Stimulated activated memory B cell treated with anti-CD40 and anti-IgM and Interleukin-4, amounts not matched to agents 10 μg/mL and 1 μg/mL and 100 μg/mL, for 72 hours (primary cell): ENCODE measurements around the gene ANXA3.
"Not testable (repeated sequence)": the region's sequence is repeated elsewhere in the genome, so short reads cannot be mapped to it uniquely, and the experiment has no call there.

Source experiments
- ATAC-seq: fragments of 150-1000 bp; cut with Tn5 transposase; 2 replicates; pipeline ENCODE4 v1.10.0; 2021
- H3K27ac Mint-ChIP-seq: one replicate; pipeline ENCODE4 v1.8.0; 2022; ENCODE audit warnings: mild to moderate bottlenecking, mixed read lengths
- H3K27me3 Mint-ChIP-seq: one replicate; pipeline ENCODE4 v1.8.0; 2022; ENCODE audit warnings: mixed read lengths
- H3K36me3 Mint-ChIP-seq: one replicate; pipeline ENCODE4 v1.8.0; 2022; ENCODE audit warnings: mixed read lengths
- H3K4me1 Mint-ChIP-seq: one replicate; pipeline ENCODE4 v1.8.0; 2022; ENCODE audit warnings: mixed read lengths
- H3K4me3 Mint-ChIP-seq: one replicate; pipeline ENCODE4 v1.8.0; 2022; ENCODE audit warnings: mild to moderate bottlenecking, moderate library complexity, mixed read lengths
- H3K9me3 Mint-ChIP-seq: one replicate; pipeline ENCODE4 v1.8.0; 2022; ENCODE audit warnings: mixed read lengths

ANXA3 gene, protein sequence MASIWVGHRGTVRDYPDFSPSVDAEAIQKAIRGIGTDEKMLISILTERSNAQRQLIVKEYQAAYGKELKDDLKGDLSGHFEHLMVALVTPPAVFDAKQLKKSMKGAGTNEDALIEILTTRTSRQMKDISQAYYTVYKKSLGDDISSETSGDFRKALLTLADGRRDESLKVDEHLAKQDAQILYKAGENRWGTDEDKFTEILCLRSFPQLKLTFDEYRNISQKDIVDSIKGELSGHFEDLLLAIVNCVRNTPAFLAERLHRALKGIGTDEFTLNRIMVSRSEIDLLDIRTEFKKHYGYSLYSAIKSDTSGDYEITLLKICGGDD

DNA sequence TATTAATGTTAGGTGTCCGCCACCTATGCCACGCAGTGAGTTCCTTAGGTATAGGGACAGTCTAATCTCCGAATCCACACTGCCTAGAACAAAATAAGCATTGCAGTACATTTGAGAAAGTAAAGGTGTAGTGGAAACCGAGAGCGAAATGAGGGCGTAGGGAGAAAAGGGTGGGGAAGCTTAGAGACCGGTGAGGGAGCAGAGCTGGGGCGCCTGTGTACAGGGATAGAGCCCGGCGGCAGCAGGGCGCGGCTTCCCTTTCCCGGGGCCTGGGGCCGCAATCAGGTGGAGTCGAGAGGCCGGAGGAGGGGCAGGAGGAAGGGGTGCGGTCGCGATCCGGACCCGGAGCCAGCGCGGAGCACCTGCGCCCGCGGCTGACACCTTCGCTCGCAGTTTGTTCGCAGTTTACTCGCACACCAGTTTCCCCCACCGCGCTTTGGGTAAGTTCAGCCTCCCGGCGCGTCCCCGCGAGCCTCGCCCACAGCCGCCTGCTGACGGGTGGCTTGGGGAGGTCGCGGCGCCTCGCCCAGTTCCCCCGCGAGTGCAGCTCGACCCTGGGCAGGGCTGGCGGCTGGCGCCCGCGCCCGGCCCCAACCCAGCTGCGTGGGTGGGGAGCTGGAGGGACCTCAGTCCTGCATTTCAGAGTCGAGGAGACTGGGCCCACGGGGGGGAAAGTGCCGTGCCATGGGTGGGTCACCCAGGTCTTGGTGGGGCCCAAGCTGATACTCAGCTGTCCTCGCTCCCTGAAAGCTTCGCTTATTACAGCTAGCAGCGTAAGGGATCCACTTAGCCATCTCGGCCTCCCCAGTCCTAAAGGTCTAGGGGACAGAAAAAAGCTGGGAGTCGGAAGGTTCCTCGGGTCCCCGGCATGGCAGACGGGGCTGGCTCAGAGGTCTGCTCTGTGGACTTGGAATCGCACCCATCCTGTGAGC is at the start of gene ANXA3:
Gene ANXA3, plus strand, starts transcription at position 351 of the 932 bp plus-strand sequence. CDS start 2,704 bp downstream, outside the sequence.
- peak within 1 kb of the TSS; percentile 59 for H3K27ac Mint-ChIP-seq
- peaks cover 35% of the 10 kb centered on the region for H3K27me3 Mint-ChIP-seq
- peak; percentile 51 for ATAC-seq
- H3K9me3 Mint-ChIP-seq = no peaks in the 10 kb centered on the region
- peak within 1 kb of the TSS; percentile 86 for H3K4me3 Mint-ChIP-seq
- H3K4me1 Mint-ChIP-seq = peaks cover 16% of the 10 kb centered on the region
- no peaks in the 10 kb centered on the region for H3K36me3 Mint-ChIP-seq

DNA sequence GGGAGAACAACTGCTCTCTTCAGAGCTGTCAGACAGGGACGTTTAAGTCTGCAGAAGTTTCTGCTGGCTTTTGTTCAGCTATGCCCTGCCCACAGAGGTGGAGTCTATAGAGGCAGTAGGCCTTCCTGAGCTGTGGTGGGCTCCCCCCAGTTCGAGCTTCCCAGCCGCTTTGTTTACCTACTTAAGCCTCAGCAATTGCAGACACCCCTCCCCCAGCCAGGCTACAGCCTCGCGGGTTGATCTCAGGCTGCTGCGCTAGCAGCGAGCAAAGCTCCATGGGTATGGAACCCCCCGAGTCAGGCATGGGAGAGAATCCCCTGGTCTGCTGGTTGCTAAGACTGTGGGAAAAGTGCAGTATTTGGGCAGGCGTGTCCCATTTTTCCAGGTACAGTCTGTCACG is 45.3 kb upstream of the ANXA3 start:
- not testable (repeated sequence) for ATAC-seq, H3K9me3 Mint-ChIP-seq, H3K36me3 Mint-ChIP-seq, H3K4me3 Mint-ChIP-seq, H3K27me3 Mint-ChIP-seq, H3K27ac Mint-ChIP-seq, H3K4me1 Mint-ChIP-seq

DNA sequence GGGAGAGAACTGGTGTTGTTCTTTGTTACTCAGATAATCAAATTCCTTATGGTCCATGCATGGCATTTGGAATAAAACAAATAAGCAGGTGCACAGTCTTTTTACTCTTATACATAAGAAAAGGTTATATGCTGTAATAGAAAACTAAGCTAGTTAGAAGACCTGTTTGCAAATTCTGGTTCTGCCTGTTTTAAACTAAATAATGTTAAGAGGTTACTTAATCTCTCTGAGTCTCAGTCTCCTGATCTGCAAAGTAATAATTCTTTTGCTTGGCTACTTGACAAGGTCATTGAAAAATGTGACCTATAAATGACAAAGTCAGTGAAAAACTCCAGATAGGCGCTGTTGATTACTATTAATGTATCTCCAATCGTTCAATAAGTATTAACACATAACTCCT is 42.5 kb upstream of the ANXA3 start:
- Mint-ChIP-seq H3K4me3 (no peak overlapping the region), H3K27me3 (peaks cover 10% of the 10 kb centered on the region), H3K9me3 (peaks cover 2% of the 10 kb centered on the region), H3K27ac (no peak overlapping the region), H3K4me1 (no peaks in the 10 kb centered on the region), H3K36me3 (no peaks in the 10 kb centered on the region)
- ATAC-seq = no peak

DNA sequence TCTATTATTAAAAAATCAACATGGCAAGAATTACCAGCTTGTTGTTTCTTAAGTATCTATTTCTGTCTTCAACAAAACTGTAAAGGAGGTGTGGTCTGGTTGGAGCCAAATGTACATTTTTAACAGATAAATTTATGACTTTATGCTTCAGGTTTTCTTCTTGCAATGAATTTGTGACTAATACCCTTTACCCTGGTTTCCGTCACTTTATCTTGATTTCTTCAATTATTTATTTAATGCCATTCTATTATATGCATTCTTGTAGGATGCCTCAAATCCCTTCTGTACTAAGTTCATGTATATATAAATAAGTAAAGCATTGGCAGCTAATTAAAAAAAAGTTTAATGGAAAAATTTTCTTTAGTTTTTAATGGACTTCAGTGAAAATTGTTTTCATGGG is 41.5 kb upstream of the ANXA3 start:
- H3K9me3 Mint-ChIP-seq = peaks cover 2% of the 10 kb centered on the region
- H3K4me1 Mint-ChIP-seq = no peaks in the 10 kb centered on the region
- no peak overlapping the region for H3K4me3 Mint-ChIP-seq
- H3K27ac Mint-ChIP-seq = no peak overlapping the region
- ATAC-seq = no peak
- H3K27me3 Mint-ChIP-seq = peaks cover 8% of the 10 kb centered on the region
- H3K36me3 Mint-ChIP-seq = no peaks in the 10 kb centered on the region

DNA sequence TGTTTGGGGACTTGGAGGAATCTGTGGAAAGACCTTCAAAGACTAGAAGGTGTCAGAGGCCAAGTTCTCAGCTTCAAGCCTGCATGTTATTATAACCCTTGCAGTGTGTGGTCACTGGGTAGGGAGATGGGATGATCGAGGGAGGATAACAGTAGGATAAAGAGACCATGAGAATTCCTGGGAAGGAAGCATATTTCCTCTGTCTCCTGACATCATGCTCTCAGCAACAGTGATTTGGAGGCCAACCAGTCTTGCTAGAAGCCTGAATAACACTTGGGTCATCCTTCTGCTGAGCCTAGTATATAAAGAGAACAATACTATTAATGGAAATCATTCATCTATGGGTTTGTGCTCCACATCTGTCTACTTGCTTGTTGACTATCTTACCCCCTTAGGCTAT is 40.9 kb upstream of the ANXA3 start:
- H3K4me3 Mint-ChIP-seq = no peak overlapping the region
- no peak for ATAC-seq
- H3K27me3 Mint-ChIP-seq = peaks cover 2% of the 10 kb centered on the region
- H3K9me3 Mint-ChIP-seq = no peaks in the 10 kb centered on the region
- H3K36me3 Mint-ChIP-seq = no peaks in the 10 kb centered on the region
- H3K27ac Mint-ChIP-seq = no peak overlapping the region
- H3K4me1 Mint-ChIP-seq = no peaks in the 10 kb centered on the region

DNA sequence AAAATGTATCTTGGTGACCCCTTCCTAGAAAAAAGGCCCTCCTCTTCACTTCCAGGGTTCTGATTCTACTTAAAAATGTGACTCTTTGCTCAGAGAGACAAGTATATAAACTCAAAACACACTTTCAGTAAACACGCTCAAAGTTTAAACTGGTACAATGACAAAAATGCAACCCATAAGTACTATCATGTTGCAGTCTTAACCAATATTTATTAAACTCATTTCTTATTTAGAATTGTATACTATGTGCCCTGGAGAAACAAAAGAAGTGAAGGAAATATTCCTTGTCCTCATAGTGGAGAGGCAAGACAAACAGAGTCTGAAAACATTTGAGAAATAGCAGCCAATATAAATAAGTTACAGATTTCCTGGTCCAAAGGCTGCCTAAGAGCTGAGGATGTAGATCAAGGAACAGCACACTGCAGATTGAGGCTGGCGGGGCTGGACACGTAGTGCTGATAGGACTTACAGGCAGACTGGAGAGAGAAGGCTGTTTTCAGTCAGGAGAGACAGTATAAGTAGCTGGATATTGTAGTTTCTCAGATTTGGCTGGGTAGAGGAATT is 39.1 kb upstream of the ANXA3 start:
- H3K4me3 Mint-ChIP-seq = no peak overlapping the region
- no peak for ATAC-seq
- H3K4me1 Mint-ChIP-seq = no peaks in the 10 kb centered on the region
- H3K9me3 Mint-ChIP-seq = peaks cover 8% of the 10 kb centered on the region
- no peak overlapping the region for H3K27ac Mint-ChIP-seq
- no peaks in the 10 kb centered on the region for H3K27me3 Mint-ChIP-seq
- H3K36me3 Mint-ChIP-seq = no peaks in the 10 kb centered on the region

DNA sequence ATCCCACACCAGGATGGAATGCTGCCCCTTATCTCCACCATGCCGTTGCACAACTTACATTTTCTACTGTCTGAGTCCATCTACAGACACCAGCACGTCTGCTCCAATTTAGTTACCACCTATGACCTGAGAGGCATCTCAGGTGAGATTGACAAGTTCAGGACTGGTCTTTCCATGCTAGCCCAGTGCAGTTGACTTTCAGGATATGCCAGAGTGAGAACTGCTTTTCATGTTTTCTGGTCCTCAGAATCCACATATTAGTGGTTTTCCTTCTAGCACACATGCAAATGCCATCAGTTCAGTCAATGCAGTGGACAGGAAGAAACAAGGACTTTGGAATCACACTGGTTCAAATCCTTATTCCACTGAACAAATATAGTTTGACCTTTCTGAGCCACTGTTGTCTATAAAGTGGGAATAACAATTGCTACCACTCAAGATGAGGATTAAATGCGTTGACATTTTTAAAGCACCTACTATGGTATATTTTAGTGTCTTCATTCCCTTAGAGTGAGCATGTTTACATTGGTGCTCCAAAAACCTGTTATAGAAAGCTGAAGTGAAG is 38.1 kb upstream of the ANXA3 start:
- Mint-ChIP-seq H3K27ac (no peak overlapping the region), H3K9me3 (peaks cover 8% of the 10 kb centered on the region), H3K36me3 (no peaks in the 10 kb centered on the region), H3K4me3 (no peak overlapping the region), H3K4me1 (no peaks in the 10 kb centered on the region), H3K27me3 (no peaks in the 10 kb centered on the region)
- no peak for ATAC-seq

DNA sequence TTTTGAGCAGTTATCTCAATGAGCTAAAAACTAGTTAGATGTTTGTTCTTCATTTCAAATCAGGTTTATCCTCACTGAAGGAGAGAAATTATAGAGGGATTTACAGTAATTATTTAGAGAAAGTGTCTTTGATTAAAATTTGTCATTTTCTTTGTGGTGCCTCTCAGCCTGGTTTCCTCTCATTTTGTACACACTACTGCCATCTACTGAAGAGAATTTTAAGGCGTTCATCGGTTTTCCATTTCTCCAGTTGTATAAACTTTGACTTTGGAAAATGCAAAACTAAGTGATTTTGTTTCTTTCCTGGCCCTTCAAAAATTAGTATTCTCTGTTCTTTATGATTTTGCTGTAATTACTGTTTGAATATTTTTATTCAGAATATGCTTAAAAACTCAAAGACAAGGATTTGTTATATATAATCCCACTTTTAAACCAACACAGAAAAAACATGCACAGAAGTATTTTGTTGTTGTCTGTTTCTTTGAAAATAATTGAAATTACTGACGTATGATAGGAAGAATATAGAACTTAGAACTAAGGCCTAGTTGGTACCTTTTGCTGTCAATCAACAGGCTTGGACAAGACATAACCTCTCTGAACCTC is 34.4 kb upstream of the ANXA3 start:
- H3K9me3 Mint-ChIP-seq = peaks cover 8% of the 10 kb centered on the region
- no peaks in the 10 kb centered on the region for H3K4me1 Mint-ChIP-seq
- peaks cover 9% of the 10 kb centered on the region for H3K27me3 Mint-ChIP-seq
- no peak overlapping the region for H3K4me3 Mint-ChIP-seq
- no peaks in the 10 kb centered on the region for H3K36me3 Mint-ChIP-seq
- no peak for ATAC-seq
- no peak overlapping the region for H3K27ac Mint-ChIP-seq

DNA sequence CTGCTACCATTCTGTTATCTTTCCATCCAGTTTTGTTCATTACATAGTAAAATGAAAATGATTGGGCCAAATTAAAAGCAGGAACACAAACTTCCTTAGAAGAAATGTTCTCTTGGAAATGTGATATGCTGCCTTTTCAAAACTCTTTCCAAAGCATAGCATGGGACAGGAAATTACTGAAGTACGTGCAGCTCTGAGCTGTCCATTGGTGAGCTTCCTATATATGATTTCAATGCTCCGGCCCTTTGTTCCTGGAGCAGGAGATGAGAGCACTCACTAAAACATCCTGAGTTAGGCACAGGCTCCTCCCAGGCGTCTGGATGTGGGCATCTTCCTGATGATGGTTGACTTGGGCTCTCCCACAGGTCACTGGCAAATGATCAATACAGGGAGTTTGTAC is 33.0 kb upstream of the ANXA3 start:
- H3K4me3 Mint-ChIP-seq = no peak overlapping the region
- H3K27me3 Mint-ChIP-seq = peaks cover 9% of the 10 kb centered on the region
- ATAC-seq = no peak
- H3K27ac Mint-ChIP-seq = no peak overlapping the region
- H3K36me3 Mint-ChIP-seq = no peaks in the 10 kb centered on the region
- no peaks in the 10 kb centered on the region for H3K4me1 Mint-ChIP-seq
- H3K9me3 Mint-ChIP-seq = peaks cover 8% of the 10 kb centered on the region

DNA sequence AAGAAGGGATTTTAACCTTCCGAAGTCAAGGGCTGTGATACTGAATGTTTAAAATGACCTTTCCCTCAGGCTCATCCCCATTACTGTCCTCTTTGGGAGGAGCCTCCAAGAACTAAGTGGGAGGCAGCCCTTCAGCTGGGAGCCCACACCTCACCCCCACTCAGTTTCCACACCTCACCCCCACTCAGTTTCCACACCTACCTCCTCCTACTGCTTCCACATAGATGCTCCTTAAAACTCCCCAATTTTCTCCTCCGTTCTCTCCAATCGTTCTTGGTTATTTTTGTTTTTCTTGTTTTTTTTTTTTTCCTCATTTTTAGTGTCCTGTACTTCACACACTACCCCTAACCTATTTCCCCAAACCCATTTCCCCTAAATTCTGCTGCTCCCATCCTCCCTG is 31.6 kb upstream of the ANXA3 start:
- H3K4me3 Mint-ChIP-seq = no peak overlapping the region
- no peak for ATAC-seq
- no peak overlapping the region for H3K27ac Mint-ChIP-seq
- H3K36me3 Mint-ChIP-seq = no peaks in the 10 kb centered on the region
- H3K4me1 Mint-ChIP-seq = no peaks in the 10 kb centered on the region
- peaks cover 8% of the 10 kb centered on the region for H3K9me3 Mint-ChIP-seq
- peaks cover 21% of the 10 kb centered on the region for H3K27me3 Mint-ChIP-seq

DNA sequence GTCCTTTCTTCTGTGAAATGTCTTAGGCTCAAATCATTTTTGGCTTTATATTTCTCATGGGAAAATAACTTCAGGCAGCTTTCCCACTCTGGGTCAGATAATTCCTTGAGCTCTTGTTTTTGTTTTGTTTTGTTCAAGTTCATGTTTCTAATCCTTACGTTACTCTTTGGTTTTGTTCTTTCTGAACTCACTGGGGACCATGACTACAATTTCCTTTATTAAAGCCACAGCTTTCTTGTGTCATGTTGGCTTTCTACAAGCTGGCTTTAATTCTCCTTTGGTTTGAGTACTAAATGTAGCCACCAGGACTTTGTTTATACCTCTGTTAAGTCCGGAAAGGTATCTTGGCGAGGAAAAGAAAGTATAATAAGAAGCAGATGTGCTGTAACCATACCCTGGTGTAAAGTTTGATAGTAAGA is 30.8 kb upstream of the ANXA3 start:
- H3K4me1 Mint-ChIP-seq = no peaks in the 10 kb centered on the region
- H3K9me3 Mint-ChIP-seq = peaks cover 8% of the 10 kb centered on the region
- peaks cover 23% of the 10 kb centered on the region for H3K27me3 Mint-ChIP-seq
- no peak overlapping the region for H3K27ac Mint-ChIP-seq
- no peaks in the 10 kb centered on the region for H3K36me3 Mint-ChIP-seq
- ATAC-seq = no peak
- H3K4me3 Mint-ChIP-seq = no peak overlapping the region

DNA sequence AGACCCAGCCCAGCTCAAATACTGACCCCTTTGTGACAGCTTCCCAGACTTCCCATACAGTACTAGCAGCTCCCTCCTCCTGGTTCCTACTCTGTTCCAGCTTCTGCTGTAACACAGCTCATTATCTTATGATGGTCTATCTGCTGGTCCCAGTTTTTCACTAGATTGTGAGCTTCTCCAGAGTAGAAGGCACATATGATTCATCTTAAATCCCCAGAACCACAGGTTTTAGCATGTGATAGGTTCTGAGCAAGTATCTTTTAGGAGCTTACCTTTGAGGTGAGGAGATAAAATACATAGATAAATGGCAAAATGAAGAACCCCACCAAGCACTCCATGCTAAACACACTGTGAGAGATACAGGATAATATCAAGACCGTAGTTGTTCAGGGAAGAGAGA is 27.6 kb upstream of the ANXA3 start:
- no peaks in the 10 kb centered on the region for H3K36me3 Mint-ChIP-seq
- no peak for ATAC-seq
- H3K27me3 Mint-ChIP-seq = peaks cover 23% of the 10 kb centered on the region
- no peak overlapping the region for H3K4me3 Mint-ChIP-seq
- H3K4me1 Mint-ChIP-seq = no peaks in the 10 kb centered on the region
- no peak overlapping the region for H3K27ac Mint-ChIP-seq
- H3K9me3 Mint-ChIP-seq = no peaks in the 10 kb centered on the region

DNA sequence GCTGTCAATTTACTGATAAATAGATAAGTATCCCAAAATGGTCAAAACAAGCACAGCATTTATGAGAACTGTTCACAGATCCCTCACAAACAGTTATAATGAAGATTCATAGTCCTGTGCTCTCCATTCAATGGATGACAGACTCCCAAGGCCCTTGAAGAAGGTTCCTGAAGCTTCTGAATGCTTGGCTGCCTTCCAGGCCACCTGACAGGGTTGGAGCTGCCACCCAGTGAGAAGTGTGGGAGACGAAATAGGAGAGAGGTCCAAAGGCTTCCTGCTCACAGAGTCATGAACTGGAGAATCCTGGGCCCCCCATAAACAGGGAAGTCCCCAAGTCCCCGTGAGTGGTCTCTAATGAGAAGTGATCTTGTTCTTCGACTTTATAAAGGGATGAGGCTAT is 26.0 kb upstream of the ANXA3 start:
- no peak overlapping the region for H3K27ac Mint-ChIP-seq
- peaks cover 14% of the 10 kb centered on the region for H3K27me3 Mint-ChIP-seq
- no peak for ATAC-seq
- no peaks in the 10 kb centered on the region for H3K9me3 Mint-ChIP-seq
- H3K36me3 Mint-ChIP-seq = no peaks in the 10 kb centered on the region
- no peak overlapping the region for H3K4me3 Mint-ChIP-seq
- H3K4me1 Mint-ChIP-seq = no peaks in the 10 kb centered on the region

DNA sequence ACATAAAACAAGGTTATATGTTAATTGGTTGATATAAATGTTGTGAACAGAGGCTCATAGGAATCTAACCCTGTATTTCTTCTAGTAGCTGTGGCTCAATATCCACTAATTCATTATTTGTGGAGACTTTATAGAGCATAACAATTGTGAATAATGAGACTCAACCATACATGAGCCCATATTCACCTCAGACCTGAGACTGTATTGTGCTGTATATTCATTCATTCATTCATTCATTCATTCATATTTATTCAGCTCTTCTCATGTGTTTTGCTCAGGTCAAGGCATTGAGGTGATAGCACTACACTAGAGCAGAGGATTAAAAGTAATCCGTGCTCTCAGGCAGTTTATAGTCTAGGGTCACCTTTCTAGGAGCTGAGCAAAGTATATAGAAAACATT is 24.5 kb upstream of the ANXA3 start:
- ATAC-seq = no peak
- Mint-ChIP-seq H3K4me1 (no peaks in the 10 kb centered on the region), H3K27ac (no peak overlapping the region), H3K27me3 (peaks cover 14% of the 10 kb centered on the region), H3K36me3 (no peaks in the 10 kb centered on the region), H3K4me3 (no peak overlapping the region), H3K9me3 (no peaks in the 10 kb centered on the region)

DNA sequence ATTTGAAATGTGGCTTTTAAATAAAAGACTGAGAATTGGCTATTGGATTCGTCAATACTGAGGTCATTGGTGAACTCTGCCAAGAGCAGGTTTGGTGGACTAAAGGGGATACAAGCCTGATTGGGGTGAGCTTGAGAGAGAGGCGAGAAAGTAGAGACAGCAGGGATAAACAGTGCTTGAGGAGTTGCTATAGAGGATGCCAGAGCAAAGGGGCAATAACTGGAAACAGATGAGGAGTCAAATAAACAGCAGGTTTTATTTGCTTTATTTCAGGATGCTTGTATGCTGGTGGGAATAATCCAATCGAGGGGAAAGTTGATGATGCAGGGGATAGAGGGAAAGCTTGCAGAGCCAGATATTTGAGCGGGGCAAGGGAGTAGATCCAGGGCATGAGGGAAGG is 24.0 kb upstream of the ANXA3 start:
- no peak for ATAC-seq
- H3K27ac Mint-ChIP-seq = no peak overlapping the region
- no peak overlapping the region for H3K4me3 Mint-ChIP-seq
- H3K9me3 Mint-ChIP-seq = no peaks in the 10 kb centered on the region
- H3K36me3 Mint-ChIP-seq = no peaks in the 10 kb centered on the region
- H3K27me3 Mint-ChIP-seq = peaks cover 14% of the 10 kb centered on the region
- H3K4me1 Mint-ChIP-seq = no peaks in the 10 kb centered on the region
